Measurements from ENCODE around the gene AP2B1. TPM values are rescaled to one million over a fixed set of nuclear protein-coding genes. Genes with fewer than 3 reads are reported as not detected.

The AP2B1 gene
- total RNA-seq, 2 donors from 2014 or later, result 255 to 258 TPM

DNA sequence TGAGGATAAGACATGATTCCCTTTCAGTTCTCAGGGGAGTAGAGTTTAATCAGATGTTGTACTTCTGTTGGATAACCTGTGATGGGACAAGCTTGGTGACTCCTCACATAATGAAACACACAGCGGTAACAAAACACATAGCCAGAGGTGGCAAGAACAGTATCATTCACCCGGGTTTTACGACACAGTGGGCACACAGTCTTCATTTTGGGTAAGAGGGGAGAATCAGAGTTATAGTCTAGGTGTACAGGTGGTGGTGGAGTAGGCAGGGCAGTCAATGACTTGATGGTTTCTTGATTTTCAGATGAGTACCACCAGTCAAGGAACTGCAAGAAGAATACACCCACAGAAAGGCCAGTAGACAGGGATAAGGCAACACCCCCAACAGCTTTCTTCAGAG, 11.4 kb upstream of the AP2B1 start:
- DNase-seq, result no peak
- no peaks in the 10 kb centered on the region for H3K36me3 Mint-ChIP-seq (ENCODE audit: low read depth)
- H3K4me3 ChIP-seq (ENCODE audit: low read length), result no peak overlapping the region
- H3K27ac Mint-ChIP-seq, result no peak overlapping the region
- H3K27me3 ChIP-seq (ENCODE audit: control insufficient read depth, insufficient read depth, low read length, poor library complexity, severe bottlenecking), result no peaks in the 10 kb centered on the region
- no peaks in the 10 kb centered on the region for H3K27me3 Mint-ChIP-seq (ENCODE audit: insufficient read depth)
- peaks cover 34% of the 10 kb centered on the region for H3K36me3 ChIP-seq (ENCODE audit: control insufficient read depth, insufficient read depth, low read length)
- H3K27ac ChIP-seq (ENCODE audit: low read depth, low read length), result no peak overlapping the region
- no peaks in the 10 kb centered on the region for H3K9me3 Mint-ChIP-seq
- no peak overlapping the region for H3K9ac ChIP-seq (ENCODE audit: extremely low read depth, low read length, poor library complexity, severe bottlenecking)
- H3K4me1 ChIP-seq (ENCODE audit: control insufficient read depth, insufficient read depth, low read length), result no peaks in the 10 kb centered on the region
- TF ChIP-seq CTCF (conservative IDR thresholded peaks at IDR 0.05), result no peak
- no peak overlapping the region for H3K4me3 Mint-ChIP-seq
- WGBS, 2 experiments (ENCODE audit: insufficient coverage in 1 of 2, insufficient read length in 1 of 2), result 97 to 100% methylated on average over 3 of the region's 3 CpGs
- H3K9me3 ChIP-seq (ENCODE audit: control insufficient read depth, low read length), result no peaks in the 10 kb centered on the region
- H3K4me1 Mint-ChIP-seq, result peaks cover 7% of the 10 kb centered on the region

GRCh38 chr17:35577830-35578196, 9.3 kb upstream of the AP2B1 start:
- TF ChIP-seq CTCF (conservative IDR thresholded peaks at IDR 0.05), result no peak
- H3K27ac Mint-ChIP-seq, result peak overlapping the region; percentile 96
- H3K36me3 ChIP-seq (ENCODE audit: control insufficient read depth, insufficient read depth, low read length), result peaks cover 30% of the 10 kb centered on the region
- peak overlapping the region; percentile 76 for H3K9ac ChIP-seq (ENCODE audit: extremely low read depth, low read length, poor library complexity, severe bottlenecking)
- no peaks in the 10 kb centered on the region for H3K9me3 ChIP-seq (ENCODE audit: control insufficient read depth, low read length)
- DNase-seq, result no peak
- H3K9me3 Mint-ChIP-seq, result no peaks in the 10 kb centered on the region
- no peaks in the 10 kb centered on the region for H3K4me1 ChIP-seq (ENCODE audit: control insufficient read depth, insufficient read depth, low read length)
- H3K27ac ChIP-seq (ENCODE audit: low read depth, low read length), result no peak overlapping the region
- H3K27me3 ChIP-seq (ENCODE audit: control insufficient read depth, insufficient read depth, low read length, poor library complexity, severe bottlenecking), result no peaks in the 10 kb centered on the region
- WGBS, 2 experiments (ENCODE audit: insufficient coverage in 1 of 2, insufficient read length in 1 of 2), result 20 to 23% methylated on average over 8 of the region's 8 CpGs
- peak overlapping the region; percentile 94 for H3K4me3 Mint-ChIP-seq
- peaks cover 7% of the 10 kb centered on the region for H3K4me1 Mint-ChIP-seq
- H3K36me3 Mint-ChIP-seq (ENCODE audit: low read depth), result no peaks in the 10 kb centered on the region
- peak overlapping the region; percentile 94 for H3K4me3 ChIP-seq (ENCODE audit: low read length)
- H3K27me3 Mint-ChIP-seq (ENCODE audit: insufficient read depth), result peaks cover 6% of the 10 kb centered on the region

DNA sequence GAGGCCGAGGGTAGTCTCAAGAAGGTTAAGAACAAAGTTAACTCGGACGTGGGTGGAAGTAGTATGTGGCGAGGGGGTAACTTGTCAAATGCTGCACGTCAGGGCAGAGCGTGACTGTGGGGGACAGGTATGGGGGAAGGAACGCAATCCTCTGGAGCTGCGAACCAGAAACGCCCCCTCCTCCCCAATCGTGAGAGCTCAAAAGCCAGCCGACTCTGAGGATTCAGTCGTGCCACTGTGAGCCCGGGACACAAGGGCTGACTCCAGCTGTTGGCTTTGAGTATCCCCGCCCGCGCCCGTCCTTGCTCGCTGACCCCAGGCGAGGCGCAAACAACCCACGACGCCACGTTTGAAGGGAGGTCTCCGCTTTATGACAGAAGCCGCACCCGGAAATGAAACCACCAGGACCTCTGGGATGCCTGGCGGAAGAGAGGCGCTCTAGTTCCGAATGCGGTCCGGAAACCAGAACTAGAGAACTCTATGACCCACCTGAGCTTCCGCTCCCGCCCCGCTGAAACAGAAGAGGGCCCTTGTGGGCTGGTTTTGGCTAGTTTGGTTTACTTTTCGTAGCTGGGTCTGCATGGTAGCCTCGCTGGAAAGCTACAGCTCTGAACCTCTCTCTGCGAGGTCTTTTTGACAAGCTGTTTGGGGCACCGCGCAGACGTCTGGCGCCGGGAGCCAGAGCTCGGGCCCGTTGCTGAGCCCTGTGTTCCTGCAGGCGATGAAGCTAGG, 8.8 kb upstream of the AP2B1 start, which contains the start of gene PEX12:
Gene PEX12 (minus strand): TSS at position 375 of the 732 bp plus-strand sequence. CDS start 550 bp downstream, outside the sequence.
- H3K4me1 Mint-ChIP-seq, result peaks cover 7% of the 10 kb centered on the region
- H3K4me3 ChIP-seq (ENCODE audit: low read length), result peak within 1 kb of the TSS; percentile 94
- H3K4me1 ChIP-seq (ENCODE audit: control insufficient read depth, insufficient read depth, low read length), result no peaks in the 10 kb centered on the region
- H3K36me3 Mint-ChIP-seq (ENCODE audit: low read depth), result no peaks in the 10 kb centered on the region
- peaks cover 3% of the 10 kb centered on the region for H3K27me3 ChIP-seq (ENCODE audit: control insufficient read depth, insufficient read depth, low read length, poor library complexity, severe bottlenecking)
- peak within 1 kb of the TSS; percentile 96 for H3K27ac Mint-ChIP-seq
- DNase-seq, result peak; percentile 95
- peak within 1 kb of the TSS; percentile 76 for H3K9ac ChIP-seq (ENCODE audit: extremely low read depth, low read length, poor library complexity, severe bottlenecking)
- no peaks in the 10 kb centered on the region for H3K9me3 ChIP-seq (ENCODE audit: control insufficient read depth, low read length)
- H3K27me3 Mint-ChIP-seq (ENCODE audit: insufficient read depth), result peaks cover 10% of the 10 kb centered on the region
- no peaks in the 10 kb centered on the region for H3K9me3 Mint-ChIP-seq
- H3K36me3 ChIP-seq (ENCODE audit: control insufficient read depth, insufficient read depth, low read length), result peaks cover 28% of the 10 kb centered on the region
- WGBS, 2 experiments (ENCODE audit: insufficient coverage in 1 of 2, insufficient read length in 1 of 2), result 0 to 1% methylated on average over 16 to 45 of the region's 45 CpGs
- peak within 1 kb of the TSS; percentile 42 for H3K27ac ChIP-seq (ENCODE audit: low read depth, low read length)
- TF ChIP-seq CTCF (conservative IDR thresholded peaks at IDR 0.05), result no peak
- H3K4me3 Mint-ChIP-seq, result peak within 1 kb of the TSS; percentile 94
